Suppressor macrophage (primary cell): Measurements from ENCODE around the gene FADS6.
A peak's percentile ranks its signal among the peaks of the same experiment; 100 is the strongest.

Experiments
- DNase-seq, 4 experiments: peaks; one replicate each; pipeline ENCODE4 v3.0.0-alpha.2; 2020 to 2022

Gene FADS6

GRCh38 chr17:74852237-74853047 is 41.0 kb downstream of the FADS6 start:
- peak in 2 of 4 experiments; percentile 17 to 43 for DNase-seq

GRCh38 chr17:74851612-74852236 is 41.7 kb downstream of the FADS6 start:
- no peak for DNase-seq

DNA sequence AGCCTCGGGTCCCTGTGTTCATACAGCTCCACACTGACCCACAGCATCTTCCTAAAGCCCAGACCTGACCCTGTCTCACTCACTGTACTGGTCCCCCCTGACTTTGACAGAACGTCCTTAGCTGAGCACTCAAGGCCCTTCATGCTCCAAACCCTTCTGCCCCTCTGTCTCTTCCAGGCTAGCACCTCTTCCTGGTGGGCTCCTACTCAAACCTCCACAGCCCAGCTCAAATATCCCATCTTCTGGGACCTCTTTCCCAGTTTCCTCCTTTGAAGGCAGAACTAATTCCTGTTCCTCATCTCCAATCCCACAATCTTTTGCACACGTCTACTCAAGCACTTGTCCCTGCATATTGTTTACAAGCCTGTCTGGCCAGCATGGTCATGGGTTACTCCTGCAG is 42.5 kb downstream of the FADS6 start:
- DNase-seq, result no peak

DNA sequence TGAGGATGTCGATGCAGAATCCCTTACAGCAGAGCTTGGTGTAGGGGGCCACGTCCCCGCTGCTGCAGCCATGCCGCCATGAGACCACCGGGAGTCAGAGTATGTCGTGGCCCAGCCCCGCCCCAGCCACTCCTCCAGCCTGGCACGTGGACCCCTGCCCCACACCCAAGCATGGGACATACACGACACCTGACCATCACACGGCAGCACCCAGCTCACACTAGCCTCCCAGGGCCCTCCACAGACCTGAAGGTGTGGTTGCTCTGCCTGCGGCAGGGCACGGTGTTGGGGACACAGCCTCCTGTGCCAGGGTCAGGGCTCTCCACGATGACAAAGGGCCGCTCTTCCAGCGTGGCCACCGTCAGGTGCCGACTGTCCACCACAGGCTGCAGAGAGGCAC is 43.1 kb downstream of the FADS6 start:
- no peak for DNase-seq

DNA sequence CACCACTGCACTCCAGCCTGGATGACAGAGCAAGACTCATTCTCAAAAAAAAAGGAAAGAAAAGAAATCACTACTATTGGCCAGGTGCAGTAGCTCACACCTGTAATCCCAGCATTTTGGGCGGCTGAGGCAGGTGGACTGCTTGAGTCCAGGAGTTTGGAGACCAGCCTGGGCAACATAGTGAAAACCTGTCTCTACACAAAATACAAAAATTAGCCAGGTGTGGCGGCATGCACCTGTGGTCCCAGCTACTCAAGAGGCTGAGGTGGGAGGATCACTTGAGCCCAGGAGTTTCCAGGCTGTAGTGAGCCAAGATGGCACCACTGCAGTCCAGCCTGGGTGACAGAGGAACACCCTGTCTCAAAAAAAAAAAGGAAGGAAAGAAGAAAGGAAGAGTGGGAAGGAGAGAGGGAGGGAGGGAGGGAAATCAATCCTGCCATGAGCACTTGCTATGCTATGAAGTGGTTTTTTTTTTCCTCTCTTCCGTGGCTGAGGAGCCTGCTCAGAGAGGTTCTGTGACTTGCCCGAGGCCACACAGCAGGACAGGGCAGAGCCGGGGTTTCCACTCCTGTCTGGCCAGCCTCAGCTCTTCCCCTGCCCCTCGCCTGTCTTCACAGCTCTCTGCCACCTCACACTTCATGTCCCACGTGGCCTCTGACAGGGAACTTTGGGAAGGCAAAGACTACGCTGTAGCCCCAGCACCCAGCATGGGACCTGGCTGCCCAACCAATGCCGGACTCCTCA is 44.6 kb downstream of the FADS6 start:
- no peak for DNase-seq

- DNase-seq, result no peak
Observed at GRCh38 chr17:74846621-74847020, 46.8 kb downstream of the FADS6 start.

GRCh38 chr17:74843352-74843627 is 50.1 kb downstream of the FADS6 start:
- no peak for DNase-seq

GRCh38 chr17:74842599-74843351 is 50.7 kb downstream of the FADS6 start:
- DNase-seq, result peak; percentile 72 to 89 (median 80)

DNA sequence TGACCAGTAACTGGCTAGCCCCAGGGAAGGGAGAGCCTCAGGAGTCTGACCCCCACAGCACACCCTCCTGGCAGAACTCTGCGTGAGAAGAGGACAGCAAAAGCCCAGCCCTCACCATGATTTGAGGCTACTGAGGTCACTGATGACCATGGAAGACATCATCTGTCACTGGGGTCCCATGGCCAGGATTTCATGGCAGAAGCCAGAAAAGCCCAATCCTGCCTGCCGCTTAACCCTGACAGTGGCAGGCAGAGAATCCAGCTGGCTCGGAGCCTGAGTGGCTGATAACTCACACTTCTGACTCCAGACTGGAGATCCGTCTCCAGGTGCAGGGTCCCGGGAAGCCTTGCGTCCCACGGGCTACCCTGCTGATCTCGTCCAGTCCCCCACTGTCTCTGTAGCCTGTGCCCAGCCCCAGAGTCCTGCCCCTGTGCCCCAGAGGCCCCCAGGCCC is 51.3 kb downstream of the FADS6 start:
- DNase-seq, result no peak

GRCh38 chr17:74840989-74841666 is 52.3 kb downstream of the FADS6 start:
- DNase-seq, result peak; percentile 74 to 86 (median 82)

DNA sequence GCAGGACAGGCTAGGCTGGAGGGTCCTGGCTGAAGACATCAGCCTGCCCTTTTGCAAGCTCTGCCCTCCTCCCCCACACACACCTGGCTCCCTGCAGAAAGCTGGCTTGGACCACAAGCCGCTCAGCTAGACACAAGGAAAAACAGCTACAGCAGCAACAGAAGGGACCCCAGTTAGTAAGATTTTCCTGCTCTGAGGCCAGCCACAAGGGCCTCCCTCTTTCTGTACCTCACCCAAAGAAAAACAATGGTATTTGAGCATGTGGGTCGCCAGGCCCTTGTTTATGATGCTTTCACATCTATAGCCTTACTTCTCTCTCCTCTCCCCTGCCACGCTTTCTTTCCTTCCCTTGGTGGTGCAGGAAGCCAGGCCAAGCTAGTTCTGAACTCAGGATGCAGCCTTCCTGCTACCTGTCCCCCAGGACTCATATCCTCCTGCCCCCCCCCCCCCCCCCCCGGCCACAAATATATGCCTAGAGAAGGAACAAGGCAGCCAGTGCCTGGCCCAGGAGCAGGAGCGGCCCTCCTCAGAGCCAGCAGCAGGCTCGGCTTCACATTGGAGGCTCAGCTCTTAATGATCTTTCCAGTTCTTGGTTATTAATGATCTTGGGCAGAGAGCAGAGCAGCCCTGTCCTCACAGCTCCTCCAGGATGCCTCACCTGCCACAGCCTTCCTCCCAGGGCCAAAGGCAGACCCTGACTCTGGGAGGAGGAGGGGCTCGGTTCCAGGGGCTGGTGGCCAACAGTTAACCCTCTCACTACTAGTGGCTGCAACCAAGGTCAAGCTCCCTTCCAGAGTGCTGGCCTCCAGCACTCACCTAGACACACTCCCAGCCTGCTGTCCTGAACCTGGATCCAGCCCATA is 53.2 kb downstream of the FADS6 start:
- no peak for DNase-seq

- DNase-seq, result no peak
Observed at GRCh38 chr17:74838274-74838673, 55.2 kb downstream of the FADS6 start.

- no peak for DNase-seq
Observed at GRCh38 chr17:74836691-74837467, 56.6 kb downstream of the FADS6 start.

DNA sequence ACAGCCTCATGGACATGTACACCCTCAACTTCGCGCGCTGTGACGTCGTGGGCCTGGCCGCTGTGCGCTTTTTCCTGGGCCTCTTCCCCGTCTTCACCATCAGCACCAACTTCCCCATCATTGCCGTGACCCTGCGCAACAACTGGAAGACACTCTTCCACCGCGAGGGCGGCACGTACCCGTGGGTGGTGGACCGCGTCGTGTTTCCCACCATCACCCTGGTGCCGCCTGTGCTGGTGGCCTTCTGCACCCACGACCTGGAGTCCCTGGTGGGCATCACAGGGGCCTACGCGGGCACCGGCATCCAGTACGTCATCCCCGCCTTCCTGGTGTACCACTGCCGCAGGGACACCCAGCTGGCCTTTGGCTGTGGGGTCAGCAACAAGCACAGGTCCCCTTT is 57.2 kb downstream of the FADS6 start:
- no peak for DNase-seq

DNA sequence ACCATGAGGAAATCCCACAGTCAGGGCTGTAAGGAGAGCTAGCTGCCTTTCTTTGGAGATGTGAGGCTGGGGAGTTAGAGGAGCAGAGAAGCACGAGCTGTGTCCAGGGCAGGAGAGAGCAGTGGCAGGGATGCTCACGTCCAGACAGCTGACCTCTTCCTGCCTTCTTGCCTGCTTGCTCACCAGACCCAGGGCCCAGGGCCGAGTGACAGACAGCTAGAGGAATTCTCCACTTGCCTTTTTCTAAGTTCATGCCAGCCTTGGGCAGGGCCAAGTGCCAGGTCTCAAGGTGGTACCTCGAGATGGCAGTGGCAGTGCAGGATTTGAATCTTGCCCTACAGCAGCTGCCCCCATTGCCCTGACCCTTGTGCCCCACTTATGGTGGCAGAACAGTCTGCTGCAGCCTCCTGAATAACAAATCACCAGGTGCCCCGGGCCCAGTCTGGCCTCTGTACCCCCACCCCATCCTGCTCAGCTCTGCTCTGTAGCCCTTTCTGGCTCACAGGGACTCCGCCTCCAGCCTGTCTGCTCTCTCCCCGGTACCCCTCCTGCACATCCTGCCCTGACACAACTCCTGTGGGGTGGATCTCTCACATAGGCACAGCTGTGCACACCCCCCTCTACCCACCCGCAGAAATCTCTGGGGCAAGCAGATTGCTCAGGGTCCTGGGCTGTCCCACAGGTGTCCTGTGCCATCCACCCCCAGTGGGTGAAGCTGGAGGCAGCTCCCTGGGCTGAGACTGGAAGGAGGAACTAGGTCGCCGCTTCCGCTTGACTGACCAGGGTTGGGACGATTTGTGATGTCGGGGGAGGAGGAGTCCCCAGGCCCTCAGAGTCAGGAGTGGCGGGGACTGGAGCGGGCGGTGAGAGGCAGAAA is 59.7 kb downstream of the FADS6 start:
- peak; percentile 42 to 74 (median 64) for DNase-seq

DNA sequence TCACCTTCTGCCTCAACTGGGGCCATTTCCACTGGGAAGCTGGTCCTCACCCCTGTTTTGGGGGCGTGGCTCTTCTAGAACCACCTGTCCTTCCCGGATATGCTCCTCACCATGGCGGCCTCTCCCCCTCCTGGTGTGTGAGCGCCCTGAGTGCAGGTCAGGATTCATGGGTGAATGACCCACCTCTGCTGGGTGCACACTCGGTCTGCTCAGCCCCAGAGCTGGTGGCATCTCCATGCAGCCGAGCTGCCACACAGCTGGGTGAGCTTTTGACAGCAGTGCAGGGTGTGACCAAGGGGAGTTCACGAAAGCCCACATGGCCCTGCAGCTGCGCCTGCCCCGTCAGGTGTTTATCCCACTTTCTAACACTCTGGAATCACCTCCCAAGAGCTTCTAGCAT is 61.0 kb downstream of the FADS6 start:
- no peak for DNase-seq

- no peak for DNase-seq
Observed at GRCh38 chr17:74831444-74832146, 61.8 kb downstream of the FADS6 start.

DNA sequence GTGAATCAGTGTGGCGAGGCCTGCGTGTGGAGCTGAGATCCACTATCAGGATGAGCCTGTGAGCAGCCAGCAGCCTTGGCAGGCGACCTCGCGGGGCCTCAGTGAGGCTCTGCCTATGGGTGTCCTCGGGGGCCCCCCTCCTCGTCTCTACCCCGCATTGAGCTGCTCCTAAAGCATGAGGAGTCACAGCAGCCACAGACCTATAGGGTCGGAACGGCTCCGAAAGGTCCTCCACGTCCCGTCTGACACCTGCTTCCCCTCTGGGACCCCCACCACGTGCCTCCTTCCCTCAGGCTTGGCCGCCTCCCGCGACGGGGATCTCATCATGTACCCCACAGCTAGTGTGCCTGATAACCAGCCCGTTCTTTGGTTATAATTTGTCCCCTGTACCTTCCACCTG is 62.6 kb downstream of the FADS6 start:
- DNase-seq, result no peak

- no peak for DNase-seq
Observed at GRCh38 chr17:74827800-74828199, 65.6 kb downstream of the FADS6 start.
